Pulmonary artery endothelial cell (primary cell): ENCODE measurements around the gene GAN. TPM values are rescaled to one million over a fixed set of nuclear protein-coding genes. Genes with fewer than 3 reads are reported as not detected.
"Not testable (repeated sequence)": the region's sequence is repeated elsewhere in the genome, so short reads cannot be mapped to it uniquely, and the experiment has no call there.

Experiments
- DNase-seq: peaks from one replicate; pipeline ENCODE4 v3.0.0-alpha.2; 2011; ENCODE audit warnings: low read depth, low spot score
- total RNA-seq: library from RNA; depleted of rRNA; stranded (reverse); fragments of >200 nt; gene quantifications from 2 replicates; pipeline ENCODE4 v1.2.3, GENCODE V29; 2014

GAN gene
- total RNA-seq, 1 donor from 2014 or later, result 11.6 TPM

GRCh38 chr16:81422153-81422552, 107.4 kb downstream of the GAN start:
- not testable (repeated sequence) for DNase-seq

GRCh38 chr16:81424771-81425170, 110.0 kb downstream of the GAN start:
- DNase-seq, result no peak

- DNase-seq, result no peak
These were observed 112.5 kb downstream of the GAN start for GRCh38 chr16:81427219-81427618.

GRCh38 chr16:81429045-81429521, 114.3 kb downstream of the GAN start:
- no peak for DNase-seq

- DNase-seq, result no peak
These were observed 117.0 kb downstream of the GAN start for GRCh38 chr16:81431554-81432353.

- DNase-seq, result no peak
These were observed 118.3 kb downstream of the GAN start for GRCh38 chr16:81432937-81433557.

- no peak for DNase-seq
These were observed 120.3 kb downstream of the GAN start for GRCh38 chr16:81435103-81435502.

GRCh38 chr16:81435567-81435966, 120.8 kb downstream of the GAN start:
- DNase-seq, result no peak

- no peak for DNase-seq
These were observed 121.6 kb downstream of the GAN start for GRCh38 chr16:81436386-81436785.

- no peak for DNase-seq
These were observed 123.1 kb downstream of the GAN start for GRCh38 chr16:81437865-81438264.

Other genes starting within 250 kb of the GAN start
- gene C16orf46, start 237.7 kb upstream of the GAN start, total RNA-seq, result 0.13 and 0.35 TPM in 2 replicates
- gene GCSH, start 218.6 kb upstream of the GAN start, total RNA-seq, result 16.2 and 16.3 TPM in 2 replicates
- 0.04 and 0.07 TPM in 2 replicates for gene BCO1, start 76.3 kb upstream of the GAN start, total RNA-seq
- gene CMIP, start 129.8 kb downstream of the GAN start, total RNA-seq, result 30.1 and 38.0 TPM in 2 replicates